GM23338 (cell line): ENCODE measurements around the gene CEP78. TPM values are rescaled to one million over a fixed set of nuclear protein-coding genes. Genes with fewer than 3 reads are reported as not detected.

Source experiments
- ATAC-seq: fragments of 200-7000 bp; cut with Tn5 transposase; 3 replicates; pipeline ENCODE4 v1.9.1; 2020
- DNase-seq: peaks from one replicate; pipeline ENCODE4 v3.0.0-alpha.2; 2015; ENCODE audit warnings: low spot score
- H2AFZ ChIP-seq: fragments of 200-600 bp; sonication (generic); 2 replicates; pipeline ENCODE4 v1.8.0; 2016; ENCODE audit warnings: antibody characterized with exemption, mild to moderate bottlenecking, moderate library complexity
- H3F3A ChIP-seq: fragments of 200-600 bp; sonication (generic); replicated peaks from 2 replicates; pipeline ENCODE4 v1.8.0; 2017; ENCODE audit warnings: antibody characterized with exemption, mixed run types, low read depth
- H3K27ac ChIP-seq: fragments of 200-600 bp; sonication (generic); 2 replicates; pipeline ENCODE4 v1.6.1; 2016; ENCODE audit warnings: low read depth
- H3K27me3 ChIP-seq: fragments of 200-600 bp; sonication (generic); 2 replicates; pipeline ENCODE4 v1.8.0; 2016; ENCODE audit warnings: mild to moderate bottlenecking, mixed run types, moderate library complexity; ENCODE audit not compliant: insufficient read depth
- H3K36me3 ChIP-seq: fragments of 200-600 bp; sonication (generic); 2 replicates; pipeline ENCODE4 v1.8.0; 2016; ENCODE audit warnings: mild to moderate bottlenecking; ENCODE audit not compliant: insufficient read depth
- H3K4me1 ChIP-seq: fragments of 200-600 bp; sonication (generic); 2 replicates; pipeline ENCODE4 v1.8.0; 2016; ENCODE audit warnings: mild to moderate bottlenecking, moderate library complexity; ENCODE audit not compliant: insufficient read depth
- H3K4me2 ChIP-seq: fragments of 200-600 bp; sonication (generic); 2 replicates; pipeline ENCODE4 v1.7.1; 2017; ENCODE audit warnings: mixed run types
- H3K4me3 ChIP-seq: fragments of 200-600 bp; sonication (generic); 2 replicates; pipeline ENCODE4 v1.6.1; 2016; ENCODE audit warnings: mixed run types
- H3K79me2 ChIP-seq: fragments of 200-600 bp; sonication (generic); replicated peaks from 2 replicates; pipeline ENCODE4 v1.8.0; 2017; ENCODE audit warnings: mild to moderate bottlenecking; ENCODE audit not compliant: insufficient read depth
- H3K9me2 ChIP-seq: fragments of 200-600 bp; sonication (generic); 2 replicates; pipeline ENCODE4 v1.8.0; 2017; ENCODE audit not compliant: insufficient read depth
- H4K20me1 ChIP-seq: fragments of 200-600 bp; sonication (generic); replicated peaks from 2 replicates; pipeline ENCODE4 v1.8.0; 2017; ENCODE audit warnings: mild to moderate bottlenecking; ENCODE audit not compliant: insufficient read depth
- H3K27ac Mint-ChIP-seq: 2 replicates; pipeline ENCODE4 v1.8.0; 2020; ENCODE audit warnings: inconsistent platforms, mild to moderate bottlenecking, moderate library complexity, mixed read lengths
- H3K27me3 Mint-ChIP-seq: 3 replicates; pipeline ENCODE4 v1.8.0; 2022; ENCODE audit warnings: low read depth, mild to moderate bottlenecking, moderate library complexity, mixed read lengths, inconsistent platforms; ENCODE audit not compliant: insufficient read depth, poor library complexity
- H3K36me3 Mint-ChIP-seq: 3 replicates; pipeline ENCODE4 v1.8.0; 2021; ENCODE audit warnings: low read depth, mild to moderate bottlenecking, inconsistent platforms, moderate library complexity, mixed read lengths
- H3K4me1 Mint-ChIP-seq: 3 replicates; pipeline ENCODE4 v1.8.0; 2020; ENCODE audit warnings: mild to moderate bottlenecking, inconsistent platforms, mixed read lengths
- H3K4me3 Mint-ChIP-seq: 3 replicates; pipeline ENCODE4 v1.8.0; 2021; ENCODE audit warnings: moderate library complexity, mild to moderate bottlenecking, inconsistent platforms, mixed read lengths
- H3K9me3 Mint-ChIP-seq: 3 replicates; pipeline ENCODE4 v1.8.0; 2020; ENCODE audit warnings: moderate library complexity, mild to moderate bottlenecking, inconsistent platforms, mixed read lengths
- CREB1 ChIP-seq: fragments of 250-450 bp; sonication (Bioruptor Pico); IDR thresholded peaks from 2 replicates; pipeline ENCODE4 v1.5.0; 2020; ENCODE audit warnings: low read depth, mild to moderate bottlenecking, moderate library complexity
- EZH2phosphoT487 ChIP-seq: fragments of 200-600 bp; sonication (generic); IDR thresholded peaks from one replicate; pipeline ENCODE4 v1.8.1; 2018; ENCODE audit warnings: antibody characterized with exemption; ENCODE audit not compliant: unreplicated experiment
- NANOG ChIP-seq: IDR thresholded peaks from 2 replicates; pipeline ENCODE4 v1.6.1; 2016; ENCODE audit warnings: antibody characterized with exemption, borderline replicate concordance
- STAT1 ChIP-seq: IDR thresholded peaks from one replicate; pipeline ENCODE4 v1.6.1; 2016; ENCODE audit warnings: antibody characterized with exemption; ENCODE audit not compliant: unreplicated experiment
- ZNF114 ChIP-seq: fragments of 250-450 bp; sonication (Bioruptor Pico); IDR thresholded peaks from 2 replicates; pipeline ENCODE4 v1.5.0; 2020; ENCODE audit warnings: mild to moderate bottlenecking, moderate library complexity
- ZNF331 ChIP-seq: fragments of 250-450 bp; sonication (Bioruptor Pico); IDR thresholded peaks from 2 replicates; pipeline ENCODE4 v1.5.0; 2020; ENCODE audit warnings: low read depth, mild to moderate bottlenecking, moderate library complexity
- polyA plus RNA-seq: library from polyadenylated mRNA; unstranded; fragments of >200 nt; fragmentation: Nextera tagmentation; extraction: Ambion mirVana; gene quantifications from 2 replicates; pipeline ENCODE4 v1.2.1, GENCODE V29; 2016
- total RNA-seq: library from RNA; depleted of rRNA; stranded (reverse); fragments of >200 nt; shearing (Covaris generic); gene quantifications from 2 replicates; pipeline ENCODE4 v1.2.3, GENCODE V29; 2014
- TF ChIP-seq, protein P1 (sequence below): IDR thresholded peaks from one replicate; pipeline ENCODE4 v1.6.1; 2018; ENCODE audit warnings: antibody characterized with exemption; ENCODE audit not compliant: unreplicated experiment
- TF ChIP-seq, protein P2 (sequence below): IDR thresholded peaks from 2 replicates; pipeline ENCODE4 v1.6.1; 2016; ENCODE audit warnings: antibody characterized with exemption
- TF ChIP-seq, protein P3 (sequence below), 2 experiments: fragments of 200-600 bp in 1 of 2; sonication (generic) in 1 of 2; conservative IDR thresholded peaks; 2 replicates each; pipeline versions ENCODE4 v1.5.1 to v1.6.1; 2016 to 2017; ENCODE audit warnings: antibody characterized with exemption in 2 of 2, low read depth in 2 of 2, mild to moderate bottlenecking in 2 of 2, moderate library complexity in 1 of 2

CEP78 gene
- total and polyA plus RNA-seq, 2 experiments from 2014 or later, result 19.9 to 48.3 TPM

DNA sequence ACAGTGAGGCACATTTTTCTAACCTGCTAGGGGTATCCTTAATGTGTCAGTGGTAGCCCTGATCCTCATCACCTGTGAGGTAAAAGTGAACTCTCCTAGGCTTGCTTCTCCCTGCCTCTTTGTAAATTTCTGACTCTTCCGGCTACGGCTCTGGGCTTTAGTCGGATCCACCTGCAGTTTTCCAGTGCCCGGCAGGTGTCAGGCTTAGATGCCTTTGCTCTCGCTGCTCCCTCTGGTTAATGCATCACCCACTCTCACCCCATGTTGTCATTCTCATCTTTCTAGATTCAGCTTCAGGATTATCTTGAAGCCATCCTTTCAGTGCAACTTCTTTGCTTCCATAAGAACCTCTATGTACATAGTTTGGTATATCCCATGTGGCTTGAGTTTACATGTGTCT lies 3.6 kb downstream of the CEP78 start:
- H3K36me3 ChIP-seq, result peaks cover 14% of the 10 kb centered on the region

DNA sequence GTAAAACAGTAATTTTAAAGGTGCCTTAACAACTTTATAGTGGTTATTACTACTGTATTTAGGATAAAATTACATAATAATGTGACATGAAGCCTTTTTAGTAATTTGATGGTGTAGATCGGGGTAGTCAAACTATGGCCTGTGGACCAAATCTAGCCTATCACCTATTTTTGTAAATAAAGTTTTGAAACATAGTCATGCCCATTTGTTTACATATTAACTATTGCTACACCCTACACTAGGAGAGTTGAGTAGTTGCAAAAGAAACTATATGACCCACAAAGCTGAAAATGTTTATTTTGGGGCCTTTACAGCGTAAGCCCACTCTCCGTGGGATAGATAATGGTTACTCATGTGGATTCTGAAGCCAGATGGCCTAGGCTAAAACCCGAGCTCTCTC lies 6.2 kb downstream of the CEP78 start:
- DNase-seq, result no peak
- Mint-ChIP-seq H3K9me3 (no peaks in the 10 kb centered on the region), H3K27ac (no peak overlapping the region), H3K4me3 (no peak overlapping the region), H3K4me1 (peaks cover 18% of the 10 kb centered on the region), H3K36me3 (peaks cover 44% of the 10 kb centered on the region), H3K27me3 (no peaks in the 10 kb centered on the region)
- Histone ChIP-seq H3K27me3 (no peaks in the 10 kb centered on the region), H3K36me3 (peaks cover 14% of the 10 kb centered on the region), H3K4me2 (no peak overlapping the region), H3K9me2 (no peaks in the 10 kb centered on the region), H3F3A (no peaks in the 10 kb centered on the region; the same call in 1 of the 2 replicates), H3K4me1 (0 out of 2 replicates have a peak, but pooled peaks cover 4% of the 10 kb centered on the region), H3K4me3 (no peak overlapping the region), H4K20me1 (0 out of 2 replicates have a peak, but pooled peaks cover 10% of the 10 kb centered on the region), H2AFZ (no peak overlapping the region), H3K27ac (no peak overlapping the region), H3K79me2 (peaks cover 23% of the 10 kb centered on the region)
- no peak for ATAC-seq
- no peak for TF ChIP-seq CREB1
- TF ChIP-seq ZNF114 (CRISPR knock-in tag), result no peak
- TF ChIP-seq, protein P1, sequence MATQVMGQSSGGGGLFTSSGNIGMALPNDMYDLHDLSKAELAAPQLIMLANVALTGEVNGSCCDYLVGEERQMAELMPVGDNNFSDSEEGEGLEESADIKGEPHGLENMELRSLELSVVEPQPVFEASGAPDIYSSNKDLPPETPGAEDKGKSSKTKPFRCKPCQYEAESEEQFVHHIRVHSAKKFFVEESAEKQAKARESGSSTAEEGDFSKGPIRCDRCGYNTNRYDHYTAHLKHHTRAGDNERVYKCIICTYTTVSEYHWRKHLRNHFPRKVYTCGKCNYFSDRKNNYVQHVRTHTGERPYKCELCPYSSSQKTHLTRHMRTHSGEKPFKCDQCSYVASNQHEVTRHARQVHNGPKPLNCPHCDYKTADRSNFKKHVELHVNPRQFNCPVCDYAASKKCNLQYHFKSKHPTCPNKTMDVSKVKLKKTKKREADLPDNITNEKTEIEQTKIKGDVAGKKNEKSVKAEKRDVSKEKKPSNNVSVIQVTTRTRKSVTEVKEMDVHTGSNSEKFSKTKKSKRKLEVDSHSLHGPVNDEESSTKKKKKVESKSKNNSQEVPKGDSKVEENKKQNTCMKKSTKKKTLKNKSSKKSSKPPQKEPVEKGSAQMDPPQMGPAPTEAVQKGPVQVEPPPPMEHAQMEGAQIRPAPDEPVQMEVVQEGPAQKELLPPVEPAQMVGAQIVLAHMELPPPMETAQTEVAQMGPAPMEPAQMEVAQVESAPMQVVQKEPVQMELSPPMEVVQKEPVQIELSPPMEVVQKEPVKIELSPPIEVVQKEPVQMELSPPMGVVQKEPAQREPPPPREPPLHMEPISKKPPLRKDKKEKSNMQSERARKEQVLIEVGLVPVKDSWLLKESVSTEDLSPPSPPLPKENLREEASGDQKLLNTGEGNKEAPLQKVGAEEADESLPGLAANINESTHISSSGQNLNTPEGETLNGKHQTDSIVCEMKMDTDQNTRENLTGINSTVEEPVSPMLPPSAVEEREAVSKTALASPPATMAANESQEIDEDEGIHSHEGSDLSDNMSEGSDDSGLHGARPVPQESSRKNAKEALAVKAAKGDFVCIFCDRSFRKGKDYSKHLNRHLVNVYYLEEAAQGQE, result no peak
- no peak for TF ChIP-seq ZNF331 (CRISPR knock-in tag)
- TF ChIP-seq, protein P2, sequence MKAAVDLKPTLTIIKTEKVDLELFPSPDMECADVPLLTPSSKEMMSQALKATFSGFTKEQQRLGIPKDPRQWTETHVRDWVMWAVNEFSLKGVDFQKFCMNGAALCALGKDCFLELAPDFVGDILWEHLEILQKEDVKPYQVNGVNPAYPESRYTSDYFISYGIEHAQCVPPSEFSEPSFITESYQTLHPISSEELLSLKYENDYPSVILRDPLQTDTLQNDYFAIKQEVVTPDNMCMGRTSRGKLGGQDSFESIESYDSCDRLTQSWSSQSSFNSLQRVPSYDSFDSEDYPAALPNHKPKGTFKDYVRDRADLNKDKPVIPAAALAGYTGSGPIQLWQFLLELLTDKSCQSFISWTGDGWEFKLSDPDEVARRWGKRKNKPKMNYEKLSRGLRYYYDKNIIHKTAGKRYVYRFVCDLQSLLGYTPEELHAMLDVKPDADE, result no peak
- no peak for TF ChIP-seq NANOG
- TF ChIP-seq EZH2phosphoT487, result no peak
- TF ChIP-seq STAT1, result no peak

More for the DNA sequence above, 3.6 kb downstream of the CEP78 start:
- Histone ChIP-seq H2AFZ (no peak overlapping the region), H3K4me3 (no peak overlapping the region), H3K27ac (no peak overlapping the region), H3K79me2 (peaks cover 24% of the 10 kb centered on the region), H4K20me1 (0 out of 2 replicates have a peak, but pooled peaks cover 10% of the 10 kb centered on the region), H3K9me2 (no peaks in the 10 kb centered on the region), H3K27me3 (no peaks in the 10 kb centered on the region), H3F3A (no peaks in the 10 kb centered on the region; the same call in 1 of the 2 replicates), H3K4me1 (peaks cover 7% of the 10 kb centered on the region; the same call in 1 of the 2 replicates), H3K4me2 (no peak overlapping the region)
- Mint-ChIP-seq H3K9me3 (no peaks in the 10 kb centered on the region; the same call in 2 of the 3 replicates), H3K36me3 (peaks cover 34% of the 10 kb centered on the region), H3K27ac (no peak overlapping the region), H3K4me3 (no peak overlapping the region), H3K4me1 (peaks cover 18% of the 10 kb centered on the region), H3K27me3 (peaks cover 9% of the 10 kb centered on the region)
- peak; percentile 49 for DNase-seq
- ATAC-seq, result no peak
- TF ChIP-seq, protein P3, sequence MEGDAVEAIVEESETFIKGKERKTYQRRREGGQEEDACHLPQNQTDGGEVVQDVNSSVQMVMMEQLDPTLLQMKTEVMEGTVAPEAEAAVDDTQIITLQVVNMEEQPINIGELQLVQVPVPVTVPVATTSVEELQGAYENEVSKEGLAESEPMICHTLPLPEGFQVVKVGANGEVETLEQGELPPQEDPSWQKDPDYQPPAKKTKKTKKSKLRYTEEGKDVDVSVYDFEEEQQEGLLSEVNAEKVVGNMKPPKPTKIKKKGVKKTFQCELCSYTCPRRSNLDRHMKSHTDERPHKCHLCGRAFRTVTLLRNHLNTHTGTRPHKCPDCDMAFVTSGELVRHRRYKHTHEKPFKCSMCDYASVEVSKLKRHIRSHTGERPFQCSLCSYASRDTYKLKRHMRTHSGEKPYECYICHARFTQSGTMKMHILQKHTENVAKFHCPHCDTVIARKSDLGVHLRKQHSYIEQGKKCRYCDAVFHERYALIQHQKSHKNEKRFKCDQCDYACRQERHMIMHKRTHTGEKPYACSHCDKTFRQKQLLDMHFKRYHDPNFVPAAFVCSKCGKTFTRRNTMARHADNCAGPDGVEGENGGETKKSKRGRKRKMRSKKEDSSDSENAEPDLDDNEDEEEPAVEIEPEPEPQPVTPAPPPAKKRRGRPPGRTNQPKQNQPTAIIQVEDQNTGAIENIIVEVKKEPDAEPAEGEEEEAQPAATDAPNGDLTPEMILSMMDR (conservative IDR thresholded peaks at IDR 0.05; ENCODE audit: low read depth in 2 of 2), result peak; percentile 19 to 43; a peak in 2 of 4 replicates
- no peak for TF ChIP-seq ZNF331 (CRISPR knock-in tag)
